Nephron progenitor cell (in vitro differentiated cells): ENCODE results near the gene TINAGL1.

ENCODE experiments used
- DNase-seq: peaks from one replicate; pipeline ENCODE4 v3.0.0; 2021
- H3K27ac Mint-ChIP-seq: 2 replicates; pipeline ENCODE4 v1.8.0; 2021; ENCODE audit warnings: mild to moderate bottlenecking, moderate library complexity, mixed read lengths
- H3K27me3 Mint-ChIP-seq: 2 replicates; pipeline ENCODE4 v1.8.0; 2021; ENCODE audit warnings: mild to moderate bottlenecking, low read depth, mixed read lengths; ENCODE audit not compliant: poor library complexity
- H3K36me3 Mint-ChIP-seq: 2 replicates; pipeline ENCODE4 v1.8.0; 2021; ENCODE audit warnings: low read depth, mixed read lengths
- H3K4me1 Mint-ChIP-seq: 2 replicates; pipeline ENCODE4 v1.8.0; 2021; ENCODE audit warnings: mixed read lengths
- H3K4me3 Mint-ChIP-seq: 2 replicates; pipeline ENCODE4 v1.8.0; 2021; ENCODE audit warnings: mild to moderate bottlenecking, moderate library complexity, mixed read lengths
- H3K9me3 Mint-ChIP-seq: 2 replicates; pipeline ENCODE4 v1.8.0; 2021; ENCODE audit warnings: mild to moderate bottlenecking, moderate library complexity, mixed read lengths
- TF ChIP-seq, protein P1 (sequence below): fragments of 200-600 bp; sonication (generic); IDR thresholded peaks from 2 replicates; pipeline ENCODE4 v1.5.0; 2021; ENCODE audit warnings: antibody characterized with exemption

Gene TINAGL1

DNA sequence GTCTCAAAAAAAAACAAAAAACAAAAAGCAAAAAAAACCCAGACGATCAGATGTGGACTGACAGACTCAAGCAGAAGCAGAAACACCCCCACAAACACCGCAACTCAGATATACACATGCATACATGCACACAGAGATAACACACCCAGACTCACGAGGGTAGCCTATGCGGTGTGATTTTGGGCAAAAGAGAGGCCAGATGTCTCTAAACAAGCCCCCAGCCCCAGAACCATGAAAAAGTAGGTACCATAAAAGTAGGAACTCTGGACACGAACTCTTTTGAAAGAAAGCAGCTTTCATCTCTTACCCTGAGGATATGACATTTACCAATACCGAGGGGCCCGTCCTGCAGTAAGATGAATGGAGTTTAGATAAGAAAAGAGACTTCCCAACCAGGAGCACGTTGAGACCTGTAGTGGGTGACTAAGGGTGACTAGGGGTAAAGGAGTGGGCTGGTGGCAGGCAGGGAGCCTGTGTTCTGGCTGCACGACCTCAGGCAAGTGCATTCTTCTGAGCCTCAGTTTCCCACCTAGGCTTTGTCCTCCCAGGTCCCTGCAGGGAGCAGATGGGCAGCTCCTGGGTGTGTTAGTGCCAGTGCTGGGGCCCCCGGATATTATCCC is 1.5 kb upstream of the TINAGL1 start:
- no peak overlapping the region for H3K27ac Mint-ChIP-seq

GRCh38 chr1:31575369-31576140 is 760 bp upstream of the TINAGL1 start:
- Mint-ChIP-seq H3K9me3 (no peaks in the 10 kb centered on the region), H3K4me3 (no peak overlapping the region), H3K27ac (no peak overlapping the region), H3K27me3 (peaks cover 58% of the 10 kb centered on the region), H3K36me3 (no peaks in the 10 kb centered on the region), H3K4me1 (peaks cover 26% of the 10 kb centered on the region)
- DNase-seq: no peak
- TF ChIP-seq, protein P1, sequence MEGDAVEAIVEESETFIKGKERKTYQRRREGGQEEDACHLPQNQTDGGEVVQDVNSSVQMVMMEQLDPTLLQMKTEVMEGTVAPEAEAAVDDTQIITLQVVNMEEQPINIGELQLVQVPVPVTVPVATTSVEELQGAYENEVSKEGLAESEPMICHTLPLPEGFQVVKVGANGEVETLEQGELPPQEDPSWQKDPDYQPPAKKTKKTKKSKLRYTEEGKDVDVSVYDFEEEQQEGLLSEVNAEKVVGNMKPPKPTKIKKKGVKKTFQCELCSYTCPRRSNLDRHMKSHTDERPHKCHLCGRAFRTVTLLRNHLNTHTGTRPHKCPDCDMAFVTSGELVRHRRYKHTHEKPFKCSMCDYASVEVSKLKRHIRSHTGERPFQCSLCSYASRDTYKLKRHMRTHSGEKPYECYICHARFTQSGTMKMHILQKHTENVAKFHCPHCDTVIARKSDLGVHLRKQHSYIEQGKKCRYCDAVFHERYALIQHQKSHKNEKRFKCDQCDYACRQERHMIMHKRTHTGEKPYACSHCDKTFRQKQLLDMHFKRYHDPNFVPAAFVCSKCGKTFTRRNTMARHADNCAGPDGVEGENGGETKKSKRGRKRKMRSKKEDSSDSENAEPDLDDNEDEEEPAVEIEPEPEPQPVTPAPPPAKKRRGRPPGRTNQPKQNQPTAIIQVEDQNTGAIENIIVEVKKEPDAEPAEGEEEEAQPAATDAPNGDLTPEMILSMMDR: no peak

More for the DNA sequence above, 1.5 kb upstream of the TINAGL1 start:
- Mint-ChIP-seq H3K36me3 (no peaks in the 10 kb centered on the region), H3K4me3 (no peak overlapping the region), H3K9me3 (no peaks in the 10 kb centered on the region), H3K4me1 (peaks cover 27% of the 10 kb centered on the region), H3K27me3 (peaks cover 54% of the 10 kb centered on the region)
- no peak for DNase-seq
- TF ChIP-seq, protein P1: no peak

DNA sequence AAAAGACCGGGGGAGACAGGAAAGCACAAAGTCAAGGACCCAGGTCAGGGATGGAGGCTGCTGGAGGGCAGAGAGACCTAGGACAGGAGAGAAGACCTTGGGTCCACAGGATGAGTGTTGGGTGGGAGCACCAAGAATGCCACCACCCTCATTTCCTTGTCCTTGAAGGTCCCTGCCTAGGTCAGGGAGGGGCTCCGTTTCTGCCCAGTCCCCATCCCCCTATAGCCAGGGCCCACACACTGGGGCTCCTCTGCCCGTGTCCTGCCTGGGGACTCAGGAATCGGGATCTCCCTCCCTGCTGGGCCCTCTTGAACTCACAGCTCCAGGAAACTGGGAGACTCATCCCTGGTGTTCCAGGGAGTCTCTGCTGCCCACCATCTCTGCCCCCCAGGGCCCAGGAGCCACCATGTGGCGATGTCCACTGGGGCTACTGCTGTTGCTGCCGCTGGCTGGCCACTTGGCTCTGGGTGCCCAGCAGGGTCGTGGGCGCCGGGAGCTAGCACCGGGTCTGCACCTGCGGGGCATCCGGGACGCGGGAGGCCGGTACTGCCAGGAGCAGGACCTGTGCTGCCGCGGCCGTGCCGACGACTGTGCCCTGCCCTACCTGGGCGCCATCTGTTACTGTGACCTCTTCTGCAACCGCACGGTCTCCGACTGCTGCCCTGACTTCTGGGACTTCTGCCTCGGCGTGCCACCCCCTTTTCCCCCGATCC is 584 bp downstream of the TINAGL1 start:
- peak overlapping the region; percentile 29 for H3K4me3 Mint-ChIP-seq
- peaks cover 53% of the 10 kb centered on the region for H3K27me3 Mint-ChIP-seq
- no peak overlapping the region for H3K27ac Mint-ChIP-seq

DNA sequence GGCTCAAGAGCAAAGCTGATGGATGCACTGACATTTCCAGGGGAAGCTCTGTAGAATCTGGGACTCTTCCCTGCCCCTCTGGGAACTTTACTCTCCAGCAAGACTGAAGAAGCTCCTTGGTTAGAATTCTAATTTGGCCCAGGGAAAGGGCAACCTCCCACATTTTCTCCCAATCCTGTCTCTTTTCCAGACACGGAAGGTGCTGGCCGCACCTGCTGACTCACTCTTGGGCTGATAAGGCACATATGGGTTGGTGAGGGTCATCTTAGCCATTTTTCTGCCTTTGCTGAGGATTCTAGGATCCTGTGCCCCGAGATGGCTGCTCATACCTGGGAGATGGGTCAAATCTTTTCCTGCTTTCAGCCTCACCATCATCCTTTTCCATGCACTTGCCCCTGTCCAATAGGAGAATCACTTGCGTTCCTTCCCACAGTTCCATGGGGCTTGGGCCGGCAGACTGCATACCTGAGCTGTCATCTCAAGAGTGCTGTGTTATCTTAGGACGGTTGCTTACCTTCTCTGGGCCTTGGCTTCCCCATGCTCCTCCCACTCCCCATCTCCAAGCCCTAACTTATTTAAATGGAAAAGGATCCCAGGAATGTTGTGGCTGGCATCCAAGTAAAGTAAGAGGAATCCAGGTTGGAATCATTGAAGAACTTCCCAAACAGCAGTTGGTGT is 1.3 kb downstream of the TINAGL1 start:
- Mint-ChIP-seq H3K27me3 (peaks cover 54% of the 10 kb centered on the region), H3K4me1 (peaks cover 26% of the 10 kb centered on the region), H3K27ac (no peak overlapping the region), H3K9me3 (no peaks in the 10 kb centered on the region), H3K4me3 (peak overlapping the region; percentile 29), H3K36me3 (no peaks in the 10 kb centered on the region)
- TF ChIP-seq, protein P1: no peak
- DNase-seq: no peak

More for the DNA sequence above, 584 bp downstream of the TINAGL1 start:
- no peaks in the 10 kb centered on the region for H3K36me3 Mint-ChIP-seq
- no peaks in the 10 kb centered on the region for H3K9me3 Mint-ChIP-seq
- TF ChIP-seq, protein P1: no peak
- H3K4me1 Mint-ChIP-seq: peaks cover 26% of the 10 kb centered on the region
- DNase-seq: no peak

GRCh38 chr1:31579374-31579773 is 3.1 kb downstream of the TINAGL1 start:
- TF ChIP-seq, protein P1: no peak
- H3K36me3 Mint-ChIP-seq: no peaks in the 10 kb centered on the region
- H3K27me3 Mint-ChIP-seq: peaks cover 48% of the 10 kb centered on the region
- H3K9me3 Mint-ChIP-seq: no peaks in the 10 kb centered on the region
- H3K4me3 Mint-ChIP-seq: no peak overlapping the region
- peaks cover 21% of the 10 kb centered on the region for H3K4me1 Mint-ChIP-seq
- peak; percentile 29 for DNase-seq
- H3K27ac Mint-ChIP-seq: no peak overlapping the region
